ACHN (cell line): ENCODE measurements around the gene FAM193A.

Experiments used
- DNase-seq: peaks from one replicate; pipeline ENCODE4 v3.0.0-alpha.2; 2015
- in situ Hi-C: cut with HindIII; loops from 2 replicates; pipeline ENCODE4 v1.10.0; 2017; ENCODE audit warnings: low sequenced_read_pairs, low pct_ligation_motif_present, low pct_unique_long_range_greater_than_20kb

The FAM193A gene, protein sequence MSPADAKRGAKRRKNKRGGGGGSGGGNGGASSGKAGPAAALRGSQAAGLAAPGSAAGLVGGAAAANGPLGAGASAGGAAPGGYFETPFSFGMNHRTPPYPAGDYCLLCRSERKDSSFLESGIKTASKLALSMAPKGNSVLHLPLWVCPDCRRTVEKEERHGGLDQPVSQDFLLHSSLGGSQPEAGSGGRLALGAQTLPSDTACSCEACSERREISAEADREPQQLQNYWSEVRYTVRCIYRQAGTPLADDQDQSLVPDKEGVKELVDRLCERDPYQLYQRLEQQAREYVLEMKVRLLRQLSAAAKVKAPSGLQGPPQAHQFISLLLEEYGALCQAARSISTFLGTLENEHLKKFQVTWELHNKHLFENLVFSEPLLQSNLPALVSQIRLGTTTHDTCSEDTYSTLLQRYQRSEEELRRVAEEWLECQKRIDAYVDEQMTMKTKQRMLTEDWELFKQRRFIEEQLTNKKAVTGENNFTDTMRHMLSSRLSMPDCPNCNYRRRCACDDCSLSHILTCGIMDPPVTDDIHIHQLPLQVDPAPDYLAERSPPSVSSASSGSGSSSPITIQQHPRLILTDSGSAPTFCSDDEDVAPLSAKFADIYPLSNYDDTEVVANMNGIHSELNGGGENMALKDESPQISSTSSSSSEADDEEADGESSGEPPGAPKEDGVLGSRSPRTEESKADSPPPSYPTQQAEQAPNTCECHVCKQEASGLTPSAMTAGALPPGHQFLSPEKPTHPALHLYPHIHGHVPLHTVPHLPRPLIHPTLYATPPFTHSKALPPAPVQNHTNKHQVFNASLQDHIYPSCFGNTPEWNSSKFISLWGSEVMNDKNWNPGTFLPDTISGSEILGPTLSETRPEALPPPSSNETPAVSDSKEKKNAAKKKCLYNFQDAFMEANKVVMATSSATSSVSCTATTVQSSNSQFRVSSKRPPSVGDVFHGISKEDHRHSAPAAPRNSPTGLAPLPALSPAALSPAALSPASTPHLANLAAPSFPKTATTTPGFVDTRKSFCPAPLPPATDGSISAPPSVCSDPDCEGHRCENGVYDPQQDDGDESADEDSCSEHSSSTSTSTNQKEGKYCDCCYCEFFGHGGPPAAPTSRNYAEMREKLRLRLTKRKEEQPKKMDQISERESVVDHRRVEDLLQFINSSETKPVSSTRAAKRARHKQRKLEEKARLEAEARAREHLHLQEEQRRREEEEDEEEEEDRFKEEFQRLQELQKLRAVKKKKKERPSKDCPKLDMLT (N-terminal part only)

GRCh38 chr4:2536193-2537010 is at the start of gene FAM193A:
FAM193A (plus strand) TSS chr4:2536647; CDS start chr4:2536916, 269 bp downstream.
- in situ Hi-C loops, result no loop called here
- peak; percentile 98 for DNase-seq

DNA sequence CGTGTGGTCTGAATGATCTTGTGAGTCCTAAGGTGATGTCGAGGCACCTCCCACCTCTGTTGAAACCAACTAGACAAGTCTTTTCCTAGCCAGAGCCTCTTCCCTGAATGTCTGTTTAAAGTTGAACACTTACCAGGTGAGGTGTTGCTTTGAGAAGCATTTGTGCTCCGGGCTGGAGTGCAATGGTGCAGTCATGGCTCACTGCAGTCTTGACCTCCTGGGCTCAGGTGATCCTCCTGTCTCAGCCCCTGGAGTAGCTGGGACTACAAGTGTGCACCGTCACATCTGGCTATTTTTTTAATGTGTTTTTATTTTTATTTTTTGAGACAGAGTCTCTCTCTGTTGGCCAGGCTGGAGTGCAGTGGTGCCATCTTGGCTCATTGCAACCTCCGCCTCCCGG is 49.5 kb upstream of the FAM193A start:
- no peak for DNase-seq
- in situ Hi-C loops, result no loop called here

DNA sequence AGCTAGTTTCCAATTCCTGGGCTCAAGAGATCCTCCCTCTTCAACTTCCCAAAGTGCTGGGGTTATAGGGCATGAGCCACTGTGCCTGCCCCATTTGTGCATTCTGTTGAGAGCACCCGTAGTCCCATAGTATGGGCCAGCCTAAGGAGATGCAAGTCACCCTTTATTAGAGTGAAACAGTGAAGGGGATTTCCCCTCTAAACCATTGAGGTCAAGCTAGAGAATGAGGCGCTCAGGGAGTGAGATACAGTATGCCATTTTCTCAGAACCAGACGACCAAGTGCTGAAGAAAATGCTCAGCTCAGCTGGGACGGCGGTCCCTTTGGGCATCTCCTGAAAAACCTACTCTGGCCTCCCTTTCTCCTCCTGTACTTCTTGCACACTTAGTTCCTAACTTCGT is 48.8 kb upstream of the FAM193A start:
- no peak for DNase-seq
- in situ Hi-C loops, result no loop called here

DNA sequence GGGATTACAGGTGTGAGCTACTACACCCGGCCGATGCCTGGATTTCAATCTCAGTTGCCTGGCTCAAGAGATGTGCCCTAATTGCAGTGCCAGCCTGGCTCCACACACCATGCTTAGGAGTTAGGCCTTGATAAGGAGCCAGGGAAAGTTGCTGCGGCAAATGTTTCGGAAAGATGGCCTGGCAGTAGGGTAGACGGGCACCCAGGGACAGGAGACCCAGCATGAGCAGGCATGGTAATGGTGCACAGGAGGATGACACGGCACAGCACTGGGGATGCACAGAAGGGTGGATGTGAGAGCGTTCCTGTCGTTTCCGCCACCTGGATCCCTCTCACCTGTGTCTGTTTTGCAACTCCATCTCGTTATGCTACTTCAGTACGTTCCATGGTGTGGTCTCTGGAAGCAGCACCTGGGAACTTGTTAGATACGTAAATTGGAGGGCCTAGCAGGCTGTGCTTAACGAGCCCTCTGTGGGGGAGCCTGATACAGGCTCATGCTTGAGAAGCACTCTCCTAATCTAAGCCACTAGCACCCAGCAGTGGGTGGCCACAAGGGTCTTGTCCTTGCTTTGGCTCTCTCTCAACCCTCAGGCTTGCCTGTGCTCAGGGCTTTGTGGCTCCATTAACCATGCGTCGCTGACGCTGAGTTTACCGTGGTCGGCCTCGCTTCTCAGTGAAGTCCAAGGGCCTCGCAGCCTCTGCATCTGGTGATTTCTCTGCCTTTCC is 47.2 kb upstream of the FAM193A start:
- no peak for DNase-seq

DNA sequence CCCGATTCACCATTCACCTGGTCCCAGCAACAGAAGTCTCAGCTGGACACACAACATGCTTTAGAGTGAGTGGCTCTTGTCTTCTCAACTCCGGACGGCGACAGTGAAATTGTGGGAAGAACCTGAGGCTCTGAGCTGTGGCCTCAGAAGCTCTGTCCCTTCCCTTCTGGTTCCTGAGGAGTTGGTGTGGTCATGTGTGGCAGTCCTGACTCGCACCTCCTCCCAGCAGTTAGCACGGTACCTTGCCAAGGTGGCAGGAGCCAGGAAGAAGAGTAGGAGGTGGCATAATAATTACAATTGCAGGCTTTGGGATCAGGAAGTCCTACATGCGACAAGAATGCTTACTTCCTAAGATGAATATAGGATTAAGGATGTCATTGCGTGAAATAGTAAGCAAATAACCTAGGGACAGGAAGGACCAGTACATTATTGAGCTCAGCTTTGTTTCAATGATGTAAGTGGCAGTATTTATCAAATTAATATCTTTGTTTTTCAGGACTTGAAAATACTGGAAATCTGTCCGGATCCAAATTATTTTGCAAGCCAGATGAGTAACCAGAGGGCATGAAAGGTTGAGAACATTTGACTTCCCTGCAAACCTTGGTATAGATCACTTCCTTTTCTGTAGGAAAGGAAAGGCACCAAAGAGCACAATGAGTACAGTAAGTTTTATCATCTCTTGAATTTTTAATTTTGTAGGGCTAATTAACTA is 46.5 kb upstream of the FAM193A start:
- in situ Hi-C loops, result no loop called here
- no peak for DNase-seq

More for the DNA sequence above, 47.2 kb upstream of the FAM193A start:
- in situ Hi-C loops, result no loop called here

GRCh38 chr4:2492970-2493369 is 43.5 kb upstream of the FAM193A start:
- in situ Hi-C loops, result no loop called here
- DNase-seq, result no peak

DNA sequence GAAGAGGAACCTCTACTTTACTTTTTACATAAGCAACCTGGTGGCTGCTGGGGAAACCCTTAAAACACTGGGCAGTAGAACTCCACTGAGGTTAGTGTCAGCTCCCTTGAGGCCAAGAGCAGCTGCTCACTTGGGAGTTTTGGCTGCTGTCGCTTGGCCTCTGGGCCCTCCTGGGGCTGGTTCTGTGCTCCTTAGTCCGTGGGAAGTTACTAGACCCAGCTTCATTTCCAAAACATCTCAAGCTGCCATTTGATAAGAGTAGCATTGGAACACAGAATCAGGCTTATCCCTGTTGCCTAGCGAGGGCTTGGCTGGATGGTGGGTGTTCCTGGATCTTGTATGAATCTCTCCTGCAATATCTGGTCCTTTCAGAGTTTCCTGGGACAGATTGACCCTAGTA is 41.5 kb upstream of the FAM193A start:
- in situ Hi-C loops, result no loop called here
- no peak for DNase-seq

GRCh38 chr4:2497324-2497723 is 39.1 kb upstream of the FAM193A start:
- DNase-seq, result no peak
- in situ Hi-C loops, result no loop called here

DNA sequence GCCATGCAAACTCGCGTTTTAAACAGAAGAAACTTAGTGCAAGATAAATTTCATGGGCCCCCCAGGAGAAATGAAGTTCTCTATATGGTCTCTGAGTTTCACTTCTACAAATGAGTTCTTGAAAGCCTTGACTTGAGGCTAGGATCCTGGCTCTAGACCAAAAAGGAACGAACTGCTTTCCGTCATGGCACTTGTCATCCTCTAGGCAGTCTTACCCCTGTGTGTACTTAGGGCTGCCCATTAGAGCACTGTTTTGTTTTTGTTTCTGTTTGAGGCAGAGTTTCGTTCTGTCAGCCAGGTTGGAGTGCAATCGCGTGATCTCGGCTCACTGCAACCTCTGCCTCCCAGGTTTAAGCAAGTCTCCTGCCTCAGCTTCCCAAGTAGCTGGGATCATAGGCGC is 38.5 kb upstream of the FAM193A start:
- no peak for DNase-seq
- in situ Hi-C loops, result no loop called here

GRCh38 chr4:2500547-2500946 is 35.9 kb upstream of the FAM193A start:
- DNase-seq, result no peak
- in situ Hi-C loops, result no loop called here

DNA sequence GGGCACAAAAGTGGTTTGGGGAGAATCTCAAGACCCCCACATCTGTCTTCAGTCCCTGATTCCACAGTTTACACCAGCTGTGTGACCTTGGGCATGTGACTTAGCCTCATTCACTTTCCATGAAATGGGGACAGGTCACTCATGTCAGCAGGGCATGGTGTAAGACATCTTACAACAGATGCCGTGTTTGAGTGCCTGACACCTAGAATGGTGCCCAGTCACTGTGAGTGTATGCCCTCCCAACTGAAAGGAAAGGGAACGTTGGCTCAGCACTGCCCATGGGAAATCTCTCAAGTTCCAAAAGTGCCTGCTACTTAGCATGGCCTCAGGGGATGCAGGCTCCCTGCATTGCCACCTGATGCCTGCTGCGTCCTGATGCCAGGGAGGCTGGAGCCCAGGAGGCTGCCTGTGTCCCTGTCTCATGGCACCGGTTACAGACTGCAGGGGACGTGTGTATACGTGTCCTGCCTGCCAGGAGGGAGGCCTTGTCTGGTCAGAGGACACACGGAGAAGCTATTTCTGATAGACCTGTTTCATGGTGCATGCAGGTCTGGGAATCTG is 35.3 kb upstream of the FAM193A start:
- no peak for DNase-seq
- in situ Hi-C loops, result no loop called here

- no peak for DNase-seq
- in situ Hi-C loops, result no loop called here
These were observed 32.6 kb upstream of the FAM193A start for GRCh38 chr4:2503809-2504208.

DNA sequence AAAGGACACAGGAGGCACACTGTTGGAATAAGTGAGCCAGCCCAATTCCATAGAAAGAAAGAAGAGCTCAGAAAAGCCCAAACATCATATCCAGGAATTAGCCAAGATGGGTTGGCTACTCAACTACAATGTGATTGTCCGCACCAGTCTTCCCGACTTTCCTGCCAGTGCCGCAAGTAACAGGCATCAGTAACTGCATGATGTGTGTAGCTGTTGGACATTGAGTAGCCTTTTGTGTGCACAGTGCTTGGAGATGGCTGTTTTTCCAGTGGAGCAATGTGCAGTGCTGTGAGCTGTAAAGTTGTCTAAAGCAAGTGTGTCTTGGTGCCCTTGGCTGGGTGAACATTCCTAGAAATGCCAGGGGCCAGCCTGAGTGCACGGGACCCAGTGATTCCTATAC is 29.2 kb upstream of the FAM193A start:
- no peak for DNase-seq
- in situ Hi-C loops, result no loop called here

DNA sequence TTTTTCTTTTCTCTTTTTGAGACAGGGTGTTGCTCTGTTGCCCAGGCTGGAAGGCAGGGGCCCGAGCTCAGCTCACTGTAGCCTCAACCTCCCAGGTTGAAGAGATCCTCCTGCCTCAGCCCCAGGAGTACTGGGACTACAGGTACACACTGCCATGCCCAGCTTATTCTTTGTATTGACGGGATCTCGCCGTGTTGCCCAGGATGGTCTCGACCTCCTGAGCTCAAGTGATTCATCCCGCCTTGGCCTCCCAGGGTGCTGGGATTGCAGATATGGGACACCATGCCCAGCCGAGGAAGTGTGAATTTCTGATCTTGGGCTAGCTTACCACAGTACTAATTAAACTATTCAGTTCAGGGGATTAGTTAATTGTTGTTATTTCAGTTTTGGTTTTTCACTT is 28.6 kb upstream of the FAM193A start:
- in situ Hi-C loops, result no loop called here
- no peak for DNase-seq

- DNase-seq, result no peak
- in situ Hi-C loops, result no loop called here
These were observed 25.8 kb upstream of the FAM193A start for GRCh38 chr4:2510351-2511259.

DNA sequence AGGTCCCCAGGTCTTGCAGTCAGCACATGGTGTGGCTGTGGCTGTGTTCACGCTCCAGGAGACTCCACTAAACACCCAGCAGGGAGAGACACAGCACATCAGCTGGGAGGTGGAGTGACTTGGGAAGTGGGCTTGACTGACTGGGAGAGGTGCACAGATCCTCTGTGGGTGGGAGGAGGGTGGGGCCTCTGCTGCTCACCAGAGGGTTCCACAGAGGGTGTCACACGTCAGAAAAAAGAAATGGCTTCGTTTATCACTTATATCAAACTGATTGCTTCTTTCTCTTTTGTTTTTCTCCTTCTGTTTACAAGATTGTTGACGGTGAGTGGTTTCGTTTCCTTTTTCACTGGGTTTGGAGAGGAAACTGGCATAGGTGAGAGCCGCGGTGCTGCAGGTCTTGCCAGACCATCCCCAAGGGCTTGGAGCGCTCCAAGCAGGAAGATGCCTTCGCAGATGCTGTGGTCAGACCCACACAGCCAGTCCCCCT is 24.8 kb upstream of the FAM193A start:
- no peak for DNase-seq
- in situ Hi-C loops, result no loop called here
